Mesodermal cell (in vitro differentiated cells): ENCODE data around the gene SAMD9.
"Not testable (repeated sequence)": the region's sequence is repeated elsewhere in the genome, so short reads cannot be mapped to it uniquely, and the experiment has no call there.

Source experiments
- H3K27ac ChIP-seq: 2 replicates; pipeline ENCODE4 v1.7.0; 2013; ENCODE audit warnings: mild to moderate bottlenecking, low read depth, low read length, moderate library complexity; ENCODE audit not compliant: severe bottlenecking
- H3K36me3 ChIP-seq: 2 replicates; pipeline ENCODE4 v1.7.1; 2013; ENCODE audit warnings: mild to moderate bottlenecking, low read length, moderate library complexity; ENCODE audit not compliant: control insufficient read depth, insufficient read depth
- H3K4me1 ChIP-seq: one replicate; pipeline ENCODE4 v1.7.1; 2013; ENCODE audit warnings: mild to moderate bottlenecking, low read length; ENCODE audit not compliant: insufficient read depth, control insufficient read depth, poor library complexity, severe bottlenecking
- H3K4me3 ChIP-seq: 2 replicates; pipeline ENCODE4 v1.7.0; 2013; ENCODE audit warnings: low read length, control low read depth, mild to moderate bottlenecking; ENCODE audit not compliant: insufficient read depth, poor library complexity, severe bottlenecking; ENCODE audit errors: extremely low read depth
- H3K9me3 ChIP-seq: 2 replicates; pipeline ENCODE4 v1.7.1; 2013; ENCODE audit warnings: mild to moderate bottlenecking, low read length, moderate library complexity; ENCODE audit not compliant: control insufficient read depth
- WGBS, 2 experiments: methylation state at CpG; one replicate each; pipeline ENCODE4 v1.1.5; 2013; ENCODE audit warnings: missing lambda C conversion rate in 2 of 2; ENCODE audit not compliant: insufficient coverage in 2 of 2; 5-methylcytosine and 5-hydroxymethylcytosine counted together

Gene SAMD9

DNA sequence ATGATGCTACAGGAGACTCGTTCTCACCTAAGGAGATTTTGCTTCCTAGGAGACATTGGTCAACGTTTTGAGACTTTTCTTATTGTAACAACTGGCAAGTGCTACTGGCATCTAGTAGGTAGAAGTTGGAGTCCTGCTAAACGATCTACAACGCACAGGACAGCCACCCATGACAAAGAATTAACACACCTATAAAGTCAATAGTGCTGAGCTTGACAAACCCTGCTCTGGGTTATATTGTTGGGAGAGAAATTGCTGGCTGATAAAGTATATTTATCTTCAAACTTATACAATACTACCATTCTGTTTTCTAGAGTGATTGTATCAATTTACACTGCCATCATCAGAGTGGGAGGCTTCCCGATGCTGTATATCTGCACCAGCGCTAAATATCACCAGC, 57.8 kb downstream of the SAMD9 start:
- Histone ChIP-seq H3K36me3 (no peaks in the 10 kb centered on the region), H3K4me3 (no peak overlapping the region), H3K9me3 (no peaks in the 10 kb centered on the region), H3K4me1 (no peaks in the 10 kb centered on the region), H3K27ac (no peak overlapping the region)
- WGBS, 2 experiments, result 83 to 93% methylated on average over 1 to 3 of the region's 6 CpGs

GRCh38 chr7:93056621-93057020, 61.2 kb downstream of the SAMD9 start:
- no CpG with 5 or more reads among the region's 1 CpG for WGBS, 2 experiments
- not testable (repeated sequence) for H3K36me3 ChIP-seq, H3K27ac ChIP-seq

DNA sequence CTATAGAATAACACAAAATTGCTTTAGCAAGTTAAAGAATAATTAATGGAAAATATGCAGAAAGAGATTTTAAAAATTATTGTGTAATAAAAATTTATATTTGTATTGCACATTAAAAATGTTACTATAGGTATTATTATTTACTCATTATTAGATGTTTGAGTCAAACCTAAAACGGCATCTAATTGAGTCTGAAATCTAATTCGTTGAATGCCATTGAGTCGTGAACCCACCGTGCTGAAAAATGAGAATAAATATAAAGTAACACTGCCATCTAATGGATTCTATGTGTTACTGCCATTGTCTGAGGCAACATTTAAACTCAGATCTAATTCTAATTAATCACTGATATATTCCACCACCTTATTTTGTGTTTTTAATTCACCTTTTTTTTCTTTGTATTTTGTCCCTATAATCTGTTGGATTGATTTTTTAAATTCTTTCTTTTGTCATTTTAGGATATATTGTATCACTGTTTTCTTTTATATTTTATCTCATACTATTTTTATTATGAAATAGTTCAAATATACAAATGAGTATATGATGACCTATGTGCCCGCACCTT, 62.2 kb downstream of the SAMD9 start:
- WGBS, 2 experiments, result no CpG with 5 or more reads among the region's 5 CpGs
- Histone ChIP-seq H3K9me3 (no peaks in the 10 kb centered on the region), H3K4me1 (no peaks in the 10 kb centered on the region), H3K27ac (no peak overlapping the region), H3K4me3 (no peak overlapping the region), H3K36me3 (no peaks in the 10 kb centered on the region)

More at GRCh38 chr7:93056621-93057020, 61.2 kb downstream of the SAMD9 start:
- H3K4me3 ChIP-seq, H3K9me3 ChIP-seq, H3K4me1 ChIP-seq: not testable (repeated sequence)

- H3K4me1 ChIP-seq, result no peaks in the 10 kb centered on the region
- H3K4me3 ChIP-seq, result no peak overlapping the region
- H3K36me3 ChIP-seq, result no peaks in the 10 kb centered on the region
- no peaks in the 10 kb centered on the region for H3K9me3 ChIP-seq
- no peak overlapping the region for H3K27ac ChIP-seq
- WGBS, 2 experiments, result 76% methylated on average over 2 of the region's 3 CpGs; no CpG with 5 or more reads in 1 of the 2 experiments
Observed at GRCh38 chr7:93054975-93055374, 62.8 kb downstream of the SAMD9 start.

DNA sequence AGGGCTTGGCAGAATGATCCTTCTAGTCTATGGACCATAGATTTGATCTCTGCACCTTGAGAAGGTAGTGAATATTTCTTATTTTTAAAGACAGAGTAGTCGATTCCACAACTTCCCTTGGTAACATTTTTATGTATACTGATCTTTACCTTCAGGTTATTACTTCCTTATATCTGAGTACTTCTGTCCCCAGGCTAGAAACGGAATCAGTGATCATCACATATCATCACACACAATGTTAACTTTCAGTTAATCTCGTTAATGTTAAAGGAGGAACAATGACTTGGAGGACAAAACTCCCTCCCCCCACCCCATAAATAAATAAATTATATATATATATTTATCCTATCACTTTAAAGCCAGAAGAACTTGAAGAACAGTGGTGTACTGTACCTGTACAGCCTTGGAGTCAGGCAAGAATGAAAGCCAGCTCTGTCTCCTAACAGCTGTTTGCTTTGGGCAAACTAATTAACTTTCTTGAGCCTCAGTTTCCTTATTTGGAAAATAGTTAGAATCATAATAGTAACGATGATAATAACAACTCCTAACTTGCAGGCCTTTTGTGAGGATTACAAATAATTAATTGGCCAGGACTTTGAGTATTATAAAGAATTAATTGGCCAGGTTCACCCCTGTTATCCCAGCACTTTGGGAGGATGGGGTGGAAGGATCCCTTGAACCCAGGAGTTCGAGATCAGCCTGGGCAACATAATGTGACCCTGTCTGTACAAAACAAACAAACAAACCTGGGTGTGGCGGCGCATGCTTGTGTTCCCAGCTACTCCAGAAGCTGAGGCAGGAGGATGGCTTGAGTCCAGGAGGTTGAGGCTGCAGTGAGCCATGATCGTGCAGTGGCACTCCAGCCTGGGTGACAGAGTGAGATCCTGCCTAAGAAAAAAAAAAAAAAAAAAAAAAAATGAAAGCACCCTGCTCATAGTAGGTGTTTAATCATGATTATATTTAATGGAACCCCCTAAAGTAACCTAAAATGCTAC, 63.5 kb downstream of the SAMD9 start:
- WGBS, 2 experiments, result 85% methylated on average over 4 of the region's 8 CpGs; no CpG with 5 or more reads in 1 of the 2 experiments
- Histone ChIP-seq H3K4me3 (no peak overlapping the region), H3K27ac (no peak overlapping the region)

DNA sequence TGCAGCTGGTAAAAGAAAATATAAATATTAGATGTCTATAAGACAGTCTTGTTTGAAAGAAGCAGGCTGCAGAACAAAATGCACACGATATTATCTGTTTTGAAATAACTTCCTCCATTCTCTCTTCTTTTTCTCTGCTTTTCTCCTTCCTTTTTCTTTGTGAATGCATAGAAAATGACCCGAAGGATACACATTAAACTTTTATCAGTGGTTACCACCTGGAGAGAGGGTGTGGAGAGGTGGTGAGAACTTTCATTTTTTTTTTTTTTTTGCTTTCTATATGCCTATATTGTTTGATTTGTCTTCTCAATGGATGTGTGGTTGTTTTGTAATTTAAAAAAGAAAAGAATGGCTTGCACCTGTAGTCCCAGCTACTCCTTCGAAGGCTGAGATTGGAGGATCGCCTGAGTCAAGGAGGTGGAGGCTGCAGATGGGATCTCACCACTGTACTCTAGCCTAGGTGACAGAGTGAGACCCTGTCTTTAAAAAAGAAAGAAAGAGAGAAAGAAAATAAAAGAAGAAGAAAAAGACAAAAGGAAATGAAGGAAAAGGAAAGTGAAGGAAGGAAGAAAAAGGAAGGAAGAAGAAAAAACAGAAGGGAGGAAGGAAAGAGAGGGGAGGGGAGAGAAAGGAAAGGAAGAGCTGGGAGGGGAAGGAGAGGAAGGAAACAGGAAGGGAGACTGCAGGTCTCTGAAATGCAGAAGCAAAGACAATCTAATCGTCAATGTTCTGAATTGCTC, 64.4 kb downstream of the SAMD9 start:
- WGBS, 2 experiments, result 91 to 100% methylated on average over 2 to 3 of the region's 5 CpGs
- no peak overlapping the region for H3K27ac ChIP-seq
- no peaks in the 10 kb centered on the region for H3K4me1 ChIP-seq
- no peaks in the 10 kb centered on the region for H3K36me3 ChIP-seq
- no peaks in the 10 kb centered on the region for H3K9me3 ChIP-seq
- no peak overlapping the region for H3K4me3 ChIP-seq

More for the DNA sequence above, 63.5 kb downstream of the SAMD9 start:
- no peaks in the 10 kb centered on the region for H3K36me3 ChIP-seq
- no peaks in the 10 kb centered on the region for H3K9me3 ChIP-seq
- H3K4me1 ChIP-seq, result no peaks in the 10 kb centered on the region

GRCh38 chr7:93051660-93052059, 66.1 kb downstream of the SAMD9 start:
- H3K9me3 ChIP-seq, result no peaks in the 10 kb centered on the region
- H3K36me3 ChIP-seq, result no peaks in the 10 kb centered on the region
- 75 to 80% methylated on average over 2 to 4 of the region's 6 CpGs for WGBS, 2 experiments
- H3K27ac ChIP-seq, result no peak overlapping the region
- no peak overlapping the region for H3K4me3 ChIP-seq
- peaks cover 3% of the 10 kb centered on the region for H3K4me1 ChIP-seq
